Gastrocnemius medialis (tissue), 4 donors: ENCODE measurements around the gene RASL11B.

ENCODE experiments used
- CTCF ChIP-seq, 5 experiments: fragments of 450-650 bp in 3 of 5; fragments of 200-600 bp in 2 of 5; sonication (generic) in 2 of 5; IDR thresholded peaks in 4 of 5; conservative IDR thresholded peaks in 1 of 5; 1 replicate in 4 of 5; 2 replicates in 1 of 5; pipeline ENCODE4 v1.5.1; 2016 to 2019; ENCODE audit warnings: antibody characterized with exemption in 5 of 5, mild to moderate bottlenecking in 3 of 5, moderate library complexity in 3 of 5
- POLR2A ChIP-seq, 2 donors: fragments of 450-650 bp; IDR thresholded peaks; one replicate each; pipeline ENCODE4 v1.6.1; 2017; ENCODE audit warnings: antibody characterized with exemption in 2 of 2, mild to moderate bottlenecking in 2 of 2, moderate library complexity in 2 of 2

- TF ChIP-seq POLR2A (IDR thresholded peaks at IDR 0.05) = no peak
- TF ChIP-seq CTCF (IDR thresholded peaks at IDR 0.05 in 4 of 5, conservative IDR thresholded peaks at IDR 0.05 in 1 of 5) = peak in 4 of 5 experiments; percentile 39 to 75 (median 48)
Measured at GRCh38 chr4:52911684-52912294, 49.7 kb downstream of the RASL11B start.
